ENCODE measurements around the gene AASS. TPM values are rescaled to one million over a fixed set of nuclear protein-coding genes. Genes with fewer than 3 reads are reported as not detected.

The AASS gene
- total RNA-seq, 1 experiment from 2014 or later, result 0.31 TPM

DNA sequence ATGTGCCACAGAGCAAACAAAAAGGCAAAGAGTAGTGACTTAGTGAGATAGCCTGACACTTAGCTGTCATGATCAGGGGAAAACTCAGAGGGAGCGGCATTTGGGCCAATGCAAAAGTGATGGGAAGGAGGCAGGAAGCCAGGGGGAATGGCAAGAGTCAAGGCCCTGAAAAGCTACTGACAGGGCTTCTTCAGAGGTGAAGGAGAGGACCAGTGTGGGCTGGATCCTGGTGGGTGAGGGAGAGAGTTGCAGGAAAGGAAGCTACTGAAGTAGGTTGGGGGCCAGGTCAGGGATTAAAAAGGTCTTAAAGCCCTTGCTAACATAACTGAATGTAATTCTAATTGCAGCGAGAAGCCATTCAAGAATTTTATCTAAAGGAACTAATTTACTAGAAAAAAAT, 117.0 kb downstream of the AASS start:
- no peaks in the 10 kb centered on the region for H3K4me1 ChIP-seq (ENCODE audit: control insufficient read depth, insufficient read depth, low read length)
- no peak overlapping the region for H3K27ac ChIP-seq (ENCODE audit: low read length)
- POLR2A ChIA-PET, result no interaction called here
- BruUV-seq (replicated peaks), result no TSS peak
- H3K4me3 ChIP-seq (ENCODE audit: low read depth in 2 of 2, low read length in 2 of 2), result no peak overlapping the region
- intact Hi-C loops (cut with micrococcal nuclease; ENCODE audit: unreplicated experiment) (no loop called here), in situ Hi-C loops (cut with HindIII; ENCODE audit: low pct_unique_long_range_greater_than_20kb, low sequenced_read_pairs) (no loop called here)
- no peaks in the 10 kb centered on the region for H3K36me3 ChIP-seq (ENCODE audit: control insufficient read depth, insufficient read depth, low read length)
- no peaks in the 10 kb centered on the region for H3K27me3 ChIP-seq (ENCODE audit: control insufficient read depth, insufficient read depth, low read length)
- DNase-seq (ENCODE audit: low read depth, low spot score) (no peak), ATAC-seq (no peak)
- no peaks in the 10 kb centered on the region for H3K9me3 ChIP-seq (ENCODE audit: control insufficient read depth, insufficient read depth, low read depth, low read length)
- TF ChIP-seq POLR2AphosphoS5 (IDR thresholded peaks at IDR 0.05; ENCODE audit: low read depth, low read length) (no peak), TCF7L2 (IDR thresholded peaks at IDR 0.05; ENCODE audit: low read depth, low read length) (no peak), CTCF (IDR thresholded peaks at IDR 0.05) (no peak), REST (IDR thresholded peaks at IDR 0.05; ENCODE audit: insufficient read depth in 1 of 2, low read depth in 2 of 2, low read length in 1 of 2) (no peak), SIN3A (IDR thresholded peaks at IDR 0.05; ENCODE audit: borderline replicate concordance, insufficient read depth, low read depth, low read length) (no peak)
- CTCF ChIA-PET, result interaction anchor here (0.6 kb wide), 1 partner anchor 644 kb away, joined by 15 read pairs; no protein-coding TSS in a partner anchor

Other genes starting within 250 kb of the AASS start
- gene FEZF1, start 160.5 kb upstream of the AASS start, total RNA-seq (2021; ENCODE audit: unreplicated experiment), result not detected